Measurements from ENCODE around the gene GPR141. TPM values are rescaled to one million over a fixed set of nuclear protein-coding genes. Genes with fewer than 3 reads are reported as not detected.

The GPR141 gene
- total RNA-seq, 4 donors from 2014 or later = 0.80 to 2.0 TPM; not detected in 2

GRCh38 chr7:37765872-37766525, 82.4 kb downstream of the GPR141 start:
- H3K27me3 ChIP-seq = no peaks in the 10 kb centered on the region
- H3K4me1 ChIP-seq = no peaks in the 10 kb centered on the region
- TF ChIP-seq POLR2AphosphoS5 (IDR thresholded peaks at IDR 0.05) (no peak), CTCF (IDR thresholded peaks at IDR 0.05) (no peak), EP300 (IDR thresholded peaks at IDR 0.05) (no peak), POLR2A (IDR thresholded peaks at IDR 0.05) (no peak)
- H3K27ac ChIP-seq = no peak overlapping the region
- DNase-seq (ENCODE audit: low spot score in 2 of 2) = no peak
- no peaks in the 10 kb centered on the region for H3K9me3 ChIP-seq
- H3K36me3 ChIP-seq = no peaks in the 10 kb centered on the region
- WGBS = 83% methylated on average over 6 of the region's 6 CpGs
- H3K4me3 ChIP-seq = no peak overlapping the region

- H3K36me3 ChIP-seq = no peaks in the 10 kb centered on the region
- H3K27me3 ChIP-seq = no peaks in the 10 kb centered on the region
- no peak overlapping the region for H3K4me3 ChIP-seq
- WGBS = 91% methylated on average over 1 of the region's 1 CpG
- no peak for TF ChIP-seq POLR2AphosphoS5 (IDR thresholded peaks at IDR 0.05)
- TF ChIP-seq EP300 (IDR thresholded peaks at IDR 0.05) = no peak
- TF ChIP-seq POLR2A (IDR thresholded peaks at IDR 0.05) = no peak
- no peak for TF ChIP-seq CTCF (IDR thresholded peaks at IDR 0.05)
- H3K4me1 ChIP-seq = no peaks in the 10 kb centered on the region
- no peak for DNase-seq (ENCODE audit: low spot score in 2 of 2)
- H3K27ac ChIP-seq = no peak overlapping the region
- no peaks in the 10 kb centered on the region for H3K9me3 ChIP-seq
Measured at GRCh38 chr7:37768611-37769010, 85.0 kb downstream of the GPR141 start.

- 24% methylated on average over 1 of the region's 1 CpG for WGBS
- no peaks in the 10 kb centered on the region for H3K36me3 ChIP-seq
- no peaks in the 10 kb centered on the region for H3K4me1 ChIP-seq
- H3K4me3 ChIP-seq = no peak overlapping the region
- no peaks in the 10 kb centered on the region for H3K27me3 ChIP-seq
- no peak overlapping the region for H3K27ac ChIP-seq
- TF ChIP-seq EP300 (IDR thresholded peaks at IDR 0.05) (no peak), CTCF (IDR thresholded peaks at IDR 0.05) (no peak), POLR2AphosphoS5 (IDR thresholded peaks at IDR 0.05) (no peak), POLR2A (IDR thresholded peaks at IDR 0.05) (no peak)
- no peaks in the 10 kb centered on the region for H3K9me3 ChIP-seq
- no peak for DNase-seq (ENCODE audit: low spot score in 2 of 2)
Measured at GRCh38 chr7:37769291-37769690, 85.7 kb downstream of the GPR141 start.

- no peak for DNase-seq (ENCODE audit: low spot score in 2 of 2)
- H3K36me3 ChIP-seq = no peaks in the 10 kb centered on the region
- no peaks in the 10 kb centered on the region for H3K27me3 ChIP-seq
- H3K27ac ChIP-seq = no peak overlapping the region
- H3K4me1 ChIP-seq = no peaks in the 10 kb centered on the region
- H3K4me3 ChIP-seq = no peak overlapping the region
- H3K9me3 ChIP-seq = no peaks in the 10 kb centered on the region
- no peak for TF ChIP-seq CTCF (IDR thresholded peaks at IDR 0.05)
- TF ChIP-seq POLR2AphosphoS5 (IDR thresholded peaks at IDR 0.05) = no peak
- TF ChIP-seq EP300 (IDR thresholded peaks at IDR 0.05) = no peak
- TF ChIP-seq POLR2A (IDR thresholded peaks at IDR 0.05) = no peak
- 83% methylated on average over 3 of the region's 3 CpGs for WGBS
Measured at GRCh38 chr7:37769726-37770125, 86.2 kb downstream of the GPR141 start.

- H3K9me3 ChIP-seq = peaks cover under 1% of the 10 kb centered on the region
- H3K4me3 ChIP-seq = no peak overlapping the region
- H3K27ac ChIP-seq = no peak overlapping the region
- no peak for TF ChIP-seq POLR2A (IDR thresholded peaks at IDR 0.05)
- TF ChIP-seq EP300 (IDR thresholded peaks at IDR 0.05) = no peak
- TF ChIP-seq CTCF (IDR thresholded peaks at IDR 0.05) = no peak
- TF ChIP-seq POLR2AphosphoS5 (IDR thresholded peaks at IDR 0.05) = no peak
- no peaks in the 10 kb centered on the region for H3K4me1 ChIP-seq
- no peak for DNase-seq (ENCODE audit: low spot score in 2 of 2)
- 63% methylated on average over 6 of the region's 6 CpGs for WGBS
- H3K36me3 ChIP-seq = no peaks in the 10 kb centered on the region
- H3K27me3 ChIP-seq = no peaks in the 10 kb centered on the region
Measured at GRCh38 chr7:37770838-37771237, 87.3 kb downstream of the GPR141 start.

Data from suprapubic skin (tissue), 4 donors.